Measurements from ENCODE around the gene PAPSS1.
"Not testable (repeated sequence)": the region's sequence is repeated elsewhere in the genome, so short reads cannot be mapped to it uniquely, and the experiment has no call there.

The PAPSS1 gene

GRCh38 chr4:107726131-107726925 lies 6.3 kb upstream of the PAPSS1 start:
- not testable (repeated sequence) for DNase-seq (ENCODE audit: low read depth in 1 of 2, low spot score in 1 of 2)

- DNase-seq (ENCODE audit: low read depth in 1 of 2, low spot score in 1 of 2): no peak
Measured at GRCh38 chr4:107725281-107725859, 5.3 kb upstream of the PAPSS1 start.

- not testable (repeated sequence) for DNase-seq (ENCODE audit: low read depth in 1 of 2, low spot score in 1 of 2)
Measured at GRCh38 chr4:107723331-107723730, 3.3 kb upstream of the PAPSS1 start.

GRCh38 chr4:107721436-107722100 lies 1.5 kb upstream of the PAPSS1 start:
- DNase-seq (ENCODE audit: low read depth in 1 of 2, low spot score in 1 of 2): peak; percentile 14 to 30

- no peak for DNase-seq (ENCODE audit: low read depth in 1 of 2, low spot score in 1 of 2)
Measured at GRCh38 chr4:107719207-107719921, 670 bp downstream of the PAPSS1 start.

- DNase-seq (ENCODE audit: low read depth in 1 of 2, low spot score in 1 of 2): no peak
Measured at GRCh38 chr4:107718351-107718965, 1.6 kb downstream of the PAPSS1 start.

- no peak for DNase-seq (ENCODE audit: low read depth in 1 of 2, low spot score in 1 of 2)
Measured at GRCh38 chr4:107714256-107714655, 5.8 kb downstream of the PAPSS1 start.

GRCh38 chr4:107712236-107712635 lies 7.8 kb downstream of the PAPSS1 start:
- DNase-seq (ENCODE audit: low read depth in 1 of 2, low spot score in 1 of 2): no peak

GRCh38 chr4:107711831-107712230 lies 8.2 kb downstream of the PAPSS1 start:
- DNase-seq (ENCODE audit: low read depth in 1 of 2, low spot score in 1 of 2): no peak

- no peak for DNase-seq (ENCODE audit: low read depth in 1 of 2, low spot score in 1 of 2)
Measured at GRCh38 chr4:107710493-107711459, 9.3 kb downstream of the PAPSS1 start.

- no peak for DNase-seq (ENCODE audit: low read depth in 1 of 2, low spot score in 1 of 2)
Measured at GRCh38 chr4:107709916-107710315, 10.1 kb downstream of the PAPSS1 start.

- DNase-seq (ENCODE audit: low read depth in 1 of 2, low spot score in 1 of 2): no peak
Measured at GRCh38 chr4:107708225-107708624, 11.8 kb downstream of the PAPSS1 start.

- DNase-seq (ENCODE audit: low read depth in 1 of 2, low spot score in 1 of 2): no peak
Measured at GRCh38 chr4:107705742-107706556, 14.1 kb downstream of the PAPSS1 start.

GRCh38 chr4:107701565-107701964 lies 18.5 kb downstream of the PAPSS1 start:
- no peak for DNase-seq (ENCODE audit: low read depth in 1 of 2, low spot score in 1 of 2)

- DNase-seq (ENCODE audit: low read depth in 1 of 2, low spot score in 1 of 2): no peak
Measured at GRCh38 chr4:107699466-107700206, 20.4 kb downstream of the PAPSS1 start.

GRCh38 chr4:107696187-107696586 lies 23.8 kb downstream of the PAPSS1 start:
- DNase-seq (ENCODE audit: low read depth in 1 of 2, low spot score in 1 of 2): not testable (repeated sequence)

- DNase-seq (ENCODE audit: low read depth in 1 of 2, low spot score in 1 of 2): no peak
Measured at GRCh38 chr4:107693132-107693531, 26.9 kb downstream of the PAPSS1 start.

GRCh38 chr4:107692202-107692601 lies 27.8 kb downstream of the PAPSS1 start:
- no peak for DNase-seq (ENCODE audit: low read depth in 1 of 2, low spot score in 1 of 2)
